ENCODE results near the gene PRKAG2.
"Not testable (repeated sequence)": the region's sequence is repeated elsewhere in the genome, so short reads cannot be mapped to it uniquely, and the experiment has no call there.

Gene PRKAG2

DNA sequence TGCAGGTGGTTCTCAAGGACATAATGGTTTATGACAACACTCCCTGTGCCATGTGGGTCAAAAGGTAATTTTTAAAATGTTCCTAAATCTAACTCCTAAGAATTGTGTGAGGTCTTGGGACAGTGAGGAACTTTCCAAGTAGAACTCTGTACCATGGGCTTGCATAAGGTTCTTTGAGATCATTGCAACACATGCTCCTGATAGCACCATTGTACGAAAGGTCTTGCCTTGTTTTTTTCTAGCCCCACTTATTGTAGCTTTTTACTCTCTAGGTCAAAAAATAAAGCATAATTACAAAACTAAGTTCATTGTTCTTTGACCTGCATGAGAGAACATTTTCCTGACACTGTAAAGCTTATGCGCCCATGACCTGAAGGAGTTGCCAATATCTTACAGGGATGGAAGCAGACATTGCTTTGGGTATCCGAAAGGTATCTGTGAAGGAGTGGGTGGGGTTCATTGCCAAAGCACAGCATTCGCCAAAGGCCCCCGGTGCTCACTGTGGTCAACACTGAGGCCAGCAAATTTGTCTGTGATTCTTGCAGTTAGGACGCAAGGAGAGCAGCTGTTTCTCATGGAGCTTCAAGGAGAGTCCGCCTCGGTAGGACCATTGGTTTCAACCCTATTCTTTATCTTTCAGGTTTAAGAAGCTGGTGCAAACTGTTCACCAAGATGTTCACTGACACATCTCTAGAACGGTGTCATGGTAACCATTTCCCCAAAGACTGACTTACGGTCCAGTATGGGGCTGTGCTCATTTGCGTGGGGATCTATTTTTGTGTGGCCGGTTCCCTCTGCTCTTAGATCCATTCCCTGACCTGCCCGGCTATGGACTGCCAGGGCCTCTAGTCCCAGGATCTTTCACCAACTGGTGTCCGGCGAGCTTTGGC is 7.6 kb upstream of the PRKAG2 start:
- DNase-seq (ENCODE audit: low read depth) = no peak

DNA sequence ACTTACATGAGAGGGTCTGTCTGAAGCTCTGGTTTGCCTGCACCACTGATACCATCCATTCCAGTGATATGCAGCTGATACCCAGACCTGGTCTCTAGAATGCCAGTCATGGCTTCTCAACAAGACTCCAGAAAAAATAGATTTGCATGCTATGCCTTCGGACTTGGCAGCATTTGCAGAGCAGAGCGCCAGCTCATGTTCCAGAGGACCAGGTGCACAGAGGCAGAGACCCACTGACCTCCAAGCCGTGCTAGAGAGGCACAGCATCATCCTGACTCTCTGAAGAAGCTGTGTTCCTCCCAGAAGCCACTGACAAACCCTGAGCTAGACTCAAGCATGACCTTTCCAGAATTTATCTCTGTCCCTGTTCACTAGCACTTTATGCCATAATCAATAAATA is 6.9 kb upstream of the PRKAG2 start:
- DNase-seq (ENCODE audit: low read depth) = no peak

DNA sequence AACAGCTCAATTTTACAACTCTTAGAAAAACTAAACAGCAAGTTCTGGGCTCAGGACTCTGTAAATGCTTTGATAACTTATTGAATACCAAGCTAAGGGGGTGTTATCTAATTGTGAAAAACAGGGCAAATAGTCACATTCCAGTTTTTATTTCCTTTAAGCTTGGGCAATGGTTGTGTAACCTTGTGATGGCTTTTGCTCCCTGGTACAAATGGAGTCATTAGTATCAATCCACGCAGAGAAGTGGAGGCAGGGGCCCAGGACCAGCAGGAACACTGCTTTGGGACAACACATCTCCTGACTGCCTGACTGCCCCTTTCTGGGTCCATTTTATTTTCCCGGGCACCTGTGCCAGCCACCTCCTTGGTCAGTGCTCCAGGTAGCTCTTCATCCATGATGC is 5.8 kb upstream of the PRKAG2 start:
- DNase-seq (ENCODE audit: low read depth) = no peak

DNA sequence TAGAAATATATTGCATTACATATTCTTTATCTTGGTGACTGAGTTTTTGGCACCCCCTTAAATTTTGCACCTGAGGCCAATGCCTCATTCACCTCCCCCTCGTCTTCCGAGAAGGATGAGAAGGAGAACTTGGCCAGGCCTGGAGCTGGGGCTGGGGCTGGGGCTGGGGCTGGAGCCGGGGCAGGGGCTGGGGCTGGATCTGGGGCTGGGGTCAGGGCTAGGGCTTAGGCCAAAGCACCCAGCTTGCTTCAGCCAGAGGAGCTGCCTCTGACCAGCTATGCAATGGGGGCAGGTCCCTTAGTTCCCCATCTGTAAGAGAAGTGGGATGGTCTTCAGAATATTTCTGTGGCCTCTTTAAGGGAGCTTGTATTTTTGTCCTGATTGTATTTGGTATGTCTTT is 3.8 kb upstream of the PRKAG2 start:
- DNase-seq (ENCODE audit: low read depth) = no peak

DNA sequence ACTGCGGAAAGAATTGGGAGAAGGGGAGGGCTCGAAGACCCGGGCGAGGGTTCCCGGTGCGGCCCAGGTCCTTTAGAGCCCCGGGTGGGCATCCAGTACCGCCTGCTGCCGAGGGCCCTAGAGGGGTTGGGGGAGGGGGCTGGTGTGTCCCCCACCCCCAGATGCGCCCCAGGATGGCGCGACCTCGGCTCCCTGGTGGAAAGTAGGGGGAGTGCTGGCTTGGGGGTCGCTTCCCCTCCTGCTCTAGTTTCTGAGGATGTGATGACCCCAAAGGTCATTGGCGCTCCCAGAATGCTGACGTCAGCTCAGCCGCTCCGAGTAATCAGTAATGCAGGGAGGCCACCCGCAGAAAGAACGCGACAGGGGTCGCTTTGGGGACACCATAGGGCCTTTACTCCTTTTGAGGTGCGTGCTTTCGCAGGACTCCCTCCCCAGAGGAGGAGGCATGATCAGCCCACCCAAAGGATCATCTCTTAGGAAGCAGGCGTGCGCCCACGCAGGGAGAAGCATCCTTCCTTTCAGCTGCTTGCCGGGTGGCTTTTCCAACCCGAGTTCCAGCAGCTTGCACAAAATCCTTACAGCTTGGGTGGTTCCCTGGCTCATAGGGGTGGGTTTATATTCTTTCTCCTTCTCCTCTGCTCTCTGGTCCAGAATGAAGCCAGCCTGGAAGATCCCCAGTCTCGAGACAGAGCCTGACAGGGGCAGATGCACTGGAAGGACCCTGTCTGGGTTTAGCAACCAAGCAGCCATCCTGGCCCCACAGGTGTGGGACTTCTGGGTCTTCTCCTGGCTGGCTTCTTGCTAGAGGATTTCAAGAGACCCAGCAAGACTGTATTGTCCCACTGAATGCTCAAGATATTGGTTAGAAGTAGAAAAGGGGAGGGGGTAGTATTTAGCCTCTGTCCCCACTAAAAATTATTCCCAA is 1.3 kb upstream of the PRKAG2 start:
- no peak for DNase-seq (ENCODE audit: low read depth)

DNA sequence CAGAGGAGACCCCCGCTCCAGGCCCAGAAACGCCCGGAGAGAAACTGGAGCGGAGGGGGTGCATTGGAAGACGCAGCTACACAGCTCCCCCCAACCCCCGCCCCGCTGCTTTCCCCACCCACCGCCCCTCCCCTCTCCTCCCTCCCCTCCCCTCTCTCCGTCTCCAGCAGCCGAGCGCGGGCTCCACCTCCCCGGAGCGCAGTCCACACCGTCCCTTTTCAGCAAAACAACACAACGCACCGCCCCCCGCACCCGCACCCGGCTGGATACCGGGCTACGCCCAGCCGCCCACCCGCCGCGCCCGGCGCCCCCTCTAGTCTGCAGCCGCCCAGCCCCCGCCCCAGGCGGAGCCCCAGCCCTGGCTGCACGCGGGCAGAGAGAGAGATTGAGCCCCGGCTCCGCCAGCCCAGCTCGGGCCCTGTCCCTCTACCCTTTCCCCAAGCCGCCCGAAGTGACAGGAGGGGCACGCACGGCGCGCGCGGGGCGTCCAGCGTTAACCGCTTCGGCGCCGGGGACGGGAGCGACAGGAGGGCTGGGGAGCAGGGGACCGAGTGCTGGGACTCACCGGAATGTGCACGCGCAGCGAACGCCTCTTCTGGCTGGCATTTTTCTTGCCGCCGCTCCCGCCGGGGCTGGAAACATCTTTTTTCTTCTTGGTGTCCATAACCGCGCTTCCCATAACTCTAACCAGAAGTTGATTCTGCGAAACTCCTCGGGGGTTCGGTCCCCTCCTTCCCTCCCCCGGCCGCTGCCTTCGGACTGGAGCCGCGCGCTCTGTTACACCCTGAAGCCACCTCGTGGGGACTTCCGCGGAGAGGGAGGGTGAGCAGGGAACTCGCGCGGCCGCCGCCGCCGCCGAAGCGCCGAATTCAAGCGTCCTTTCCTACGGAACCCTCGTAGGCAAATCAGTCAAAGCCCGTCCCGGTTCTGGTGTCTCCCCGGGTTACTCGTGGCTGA is 695 bp downstream of the PRKAG2 start:
- peak; percentile 57 for DNase-seq (ENCODE audit: low read depth)

DNA sequence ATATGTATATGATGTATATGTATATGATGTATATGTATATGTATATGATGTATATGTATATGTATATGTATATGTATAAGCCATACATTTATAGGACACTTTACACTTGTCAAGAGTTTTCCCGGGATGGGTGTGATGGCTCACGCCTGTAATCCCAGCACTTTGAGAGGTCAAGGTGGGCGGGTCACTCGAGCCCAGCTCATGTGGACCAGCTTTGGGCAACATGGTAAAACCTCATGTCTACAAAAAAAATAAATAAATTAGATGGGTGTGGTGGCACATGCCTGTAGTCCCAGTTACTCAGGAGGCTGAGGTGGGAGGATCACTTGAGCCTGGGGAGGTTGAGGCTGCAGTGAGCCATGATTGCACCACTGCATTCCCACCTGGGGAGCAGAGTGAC is 2.4 kb downstream of the PRKAG2 start:
- DNase-seq (ENCODE audit: low read depth) = not testable (repeated sequence)

DNA sequence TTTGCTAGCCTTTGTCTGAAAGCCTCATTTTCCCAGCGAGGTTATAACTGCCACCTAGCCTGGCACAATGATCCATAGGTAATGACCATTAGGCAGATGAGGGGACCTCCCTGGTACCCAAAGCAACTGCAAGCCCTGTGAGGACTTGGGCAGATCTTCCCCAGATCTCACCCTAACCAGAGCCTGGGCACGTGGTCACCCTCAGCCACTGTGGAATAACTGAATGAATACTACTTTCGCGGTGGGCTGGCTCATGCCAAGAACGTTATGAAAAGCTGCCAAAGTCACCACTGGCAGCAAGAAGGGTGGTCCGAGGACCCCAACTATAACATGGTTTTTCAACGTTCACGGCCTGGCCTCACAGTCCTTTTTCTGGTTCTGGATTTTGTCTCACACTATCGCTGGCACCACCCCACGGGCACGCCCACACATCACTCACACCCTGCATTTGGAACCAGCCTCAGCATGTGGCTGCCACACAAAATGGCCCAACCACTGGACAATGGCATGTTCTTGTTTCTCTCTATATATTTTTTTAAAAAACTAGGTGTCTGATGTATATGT is 3.4 kb downstream of the PRKAG2 start:
- no peak for DNase-seq (ENCODE audit: low read depth)

DNA sequence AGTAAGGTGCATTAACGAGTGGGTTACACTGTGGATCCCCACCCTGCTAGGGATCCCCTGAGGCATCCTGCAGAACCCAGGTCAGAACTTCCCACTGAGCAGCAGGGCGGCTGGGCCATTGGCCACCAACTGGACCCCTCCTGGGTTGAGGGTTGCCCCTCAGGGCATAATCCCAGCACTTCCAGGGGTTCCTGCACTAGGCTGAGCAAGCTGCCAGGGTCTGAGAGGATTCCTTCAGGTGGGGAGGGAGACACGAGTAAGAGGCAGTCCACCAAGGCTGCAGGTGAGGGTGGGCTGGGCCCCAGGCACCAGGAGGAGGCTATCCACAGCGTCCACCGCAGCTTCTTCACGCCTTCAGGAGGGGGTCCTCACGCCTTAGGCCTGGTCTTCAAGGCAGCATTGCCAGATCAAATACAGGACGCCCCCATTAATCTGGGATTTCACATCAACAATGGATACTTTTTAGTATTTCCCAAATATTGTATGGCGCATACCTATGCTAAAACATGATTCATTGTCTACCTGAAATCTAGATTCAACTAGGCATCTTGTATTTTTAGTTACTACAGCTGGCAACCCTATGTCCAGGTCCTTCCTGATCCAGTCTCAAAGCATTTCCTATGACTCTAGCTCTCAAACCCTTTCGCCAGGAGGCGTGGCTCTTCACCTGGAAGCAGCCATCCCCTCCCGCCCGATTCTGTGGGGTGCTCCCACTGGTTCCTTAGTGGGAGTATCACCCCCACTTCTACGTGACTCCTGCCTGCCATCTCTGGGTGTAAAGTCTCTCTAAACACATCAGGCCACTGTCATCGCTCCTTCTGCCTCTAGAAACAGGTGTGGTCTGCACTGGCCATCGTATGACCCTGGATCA is 4.1 kb downstream of the PRKAG2 start:
- DNase-seq (ENCODE audit: low read depth) = no peak

DNA sequence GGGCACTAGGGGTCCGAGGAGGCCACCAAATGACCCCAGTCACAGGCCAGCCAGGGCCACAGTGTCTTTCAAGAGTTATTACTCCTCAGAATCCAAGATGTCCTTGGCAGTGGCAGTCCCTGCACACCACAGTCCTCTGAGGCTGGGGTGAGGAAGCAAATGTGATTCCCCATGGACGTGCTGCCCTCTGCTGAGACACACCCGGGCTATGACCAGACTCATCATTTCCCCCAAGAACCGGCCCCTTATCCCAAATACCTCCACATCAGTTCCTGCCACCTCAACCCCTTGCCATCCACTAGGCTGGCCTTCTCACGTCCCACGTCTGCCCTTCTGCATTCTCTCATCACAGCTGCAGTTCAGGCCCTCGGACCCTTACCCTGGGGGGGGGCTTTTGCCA is 5.0 kb downstream of the PRKAG2 start:
- no peak for DNase-seq (ENCODE audit: low read depth)

DNA sequence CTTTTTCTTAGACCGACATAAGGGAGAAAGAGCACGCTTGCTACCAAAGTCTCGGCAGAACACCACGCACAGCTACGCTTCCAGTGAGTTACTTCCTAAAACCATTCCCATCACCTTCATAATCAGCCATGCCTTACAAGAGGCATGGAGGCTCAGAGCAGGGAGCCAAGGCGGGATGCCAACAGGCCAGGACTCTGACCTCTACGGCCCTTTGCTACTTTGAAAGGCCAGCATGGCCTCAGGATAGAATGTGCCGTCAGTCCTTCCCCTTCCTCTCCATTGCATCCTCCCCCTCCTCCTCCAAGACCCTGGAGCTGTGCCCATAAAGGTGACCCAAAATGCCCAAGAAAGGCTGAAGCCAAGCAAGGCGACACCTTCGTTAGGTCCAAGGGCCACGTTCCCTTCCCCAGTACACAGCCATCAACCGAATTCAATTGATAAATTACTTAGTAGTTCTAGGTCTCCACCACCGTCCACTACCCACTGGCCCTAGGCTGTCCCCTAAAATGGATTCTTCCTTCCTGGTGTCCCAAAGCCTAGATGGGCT is 5.7 kb downstream of the PRKAG2 start:
- no peak for DNase-seq (ENCODE audit: low read depth)

DNA sequence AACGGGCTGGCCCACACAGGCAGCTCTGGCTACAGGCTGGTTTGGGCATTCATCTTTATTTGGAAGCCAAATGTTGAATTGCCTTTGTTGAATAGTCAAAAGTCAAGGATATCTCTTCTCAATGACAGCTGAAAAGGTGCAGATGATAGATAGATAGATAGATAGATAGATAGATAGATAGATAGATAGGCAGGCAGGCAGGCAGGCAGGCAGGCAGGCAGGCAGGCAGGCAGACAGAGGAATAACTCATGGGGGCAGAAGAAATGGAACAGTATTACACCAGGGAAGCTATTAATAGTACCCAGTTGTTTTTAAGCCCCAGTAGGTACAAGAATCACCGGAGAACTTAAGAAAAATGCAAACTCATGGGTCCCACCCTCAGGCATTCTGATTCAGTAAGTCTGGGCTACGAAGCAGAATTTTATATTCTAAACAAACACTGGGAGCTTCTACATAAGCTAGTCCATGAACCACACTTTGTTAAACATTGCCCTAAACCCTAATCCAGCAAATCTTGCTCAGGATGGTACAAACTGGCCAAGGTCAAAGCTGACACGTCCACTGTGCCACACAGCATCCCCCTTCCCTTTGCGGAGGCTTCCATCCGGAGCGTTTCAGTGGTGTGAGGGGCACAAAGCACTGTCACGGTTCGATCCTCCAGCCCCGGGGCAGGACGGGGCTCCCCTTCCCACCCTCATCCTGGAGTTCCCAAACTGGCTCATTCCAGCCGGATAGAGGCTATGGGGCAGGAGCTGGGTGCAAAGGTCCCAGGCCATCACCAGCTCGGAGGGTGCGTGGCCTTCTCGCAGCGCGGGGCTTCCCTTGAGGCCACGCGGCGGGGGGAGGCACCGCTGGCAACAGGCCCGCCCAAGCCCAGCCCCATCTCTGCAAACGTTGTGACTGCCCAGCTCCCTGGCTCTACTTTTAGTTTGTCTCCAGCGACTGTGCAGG is 6.7 kb downstream of the PRKAG2 start:
- no peak for DNase-seq (ENCODE audit: low read depth)

DNA sequence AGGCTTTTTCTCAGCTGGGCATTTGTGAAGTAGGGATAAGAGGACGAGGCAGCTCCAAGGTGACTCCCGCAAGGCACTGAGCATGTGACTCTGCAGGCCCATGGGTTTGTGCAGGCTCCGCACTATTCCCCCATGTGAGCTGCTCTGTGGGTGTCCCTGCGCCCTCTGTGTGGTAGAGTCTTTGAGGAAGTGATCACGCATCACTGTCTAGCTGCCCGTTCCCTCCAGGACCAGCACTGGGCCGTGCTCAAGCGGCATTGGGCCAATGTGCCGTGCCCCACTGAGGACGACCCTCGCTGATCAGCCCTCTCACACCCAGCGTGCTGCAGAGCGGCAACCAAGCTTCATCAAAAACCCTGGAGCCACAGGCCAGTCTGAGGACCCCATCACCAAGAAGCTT is 7.5 kb downstream of the PRKAG2 start:
- no peak for DNase-seq (ENCODE audit: low read depth)

DNA sequence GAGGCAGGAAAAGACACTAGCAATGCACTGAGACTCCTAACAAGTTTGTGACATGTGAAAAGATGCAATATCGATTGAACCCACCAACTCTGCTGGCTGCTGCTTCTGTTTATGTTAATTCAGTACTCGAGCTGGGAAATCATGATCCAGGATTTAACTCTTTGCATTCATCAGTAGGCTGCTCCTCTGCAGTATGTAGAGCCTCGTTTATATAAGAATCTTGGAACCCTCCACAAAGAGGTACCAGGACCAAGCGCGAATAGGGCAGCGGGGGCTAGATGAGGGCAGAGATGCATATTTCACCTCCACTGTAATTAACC is 7.8 kb downstream of the PRKAG2 start:
- DNase-seq (ENCODE audit: low read depth) = no peak

DNA sequence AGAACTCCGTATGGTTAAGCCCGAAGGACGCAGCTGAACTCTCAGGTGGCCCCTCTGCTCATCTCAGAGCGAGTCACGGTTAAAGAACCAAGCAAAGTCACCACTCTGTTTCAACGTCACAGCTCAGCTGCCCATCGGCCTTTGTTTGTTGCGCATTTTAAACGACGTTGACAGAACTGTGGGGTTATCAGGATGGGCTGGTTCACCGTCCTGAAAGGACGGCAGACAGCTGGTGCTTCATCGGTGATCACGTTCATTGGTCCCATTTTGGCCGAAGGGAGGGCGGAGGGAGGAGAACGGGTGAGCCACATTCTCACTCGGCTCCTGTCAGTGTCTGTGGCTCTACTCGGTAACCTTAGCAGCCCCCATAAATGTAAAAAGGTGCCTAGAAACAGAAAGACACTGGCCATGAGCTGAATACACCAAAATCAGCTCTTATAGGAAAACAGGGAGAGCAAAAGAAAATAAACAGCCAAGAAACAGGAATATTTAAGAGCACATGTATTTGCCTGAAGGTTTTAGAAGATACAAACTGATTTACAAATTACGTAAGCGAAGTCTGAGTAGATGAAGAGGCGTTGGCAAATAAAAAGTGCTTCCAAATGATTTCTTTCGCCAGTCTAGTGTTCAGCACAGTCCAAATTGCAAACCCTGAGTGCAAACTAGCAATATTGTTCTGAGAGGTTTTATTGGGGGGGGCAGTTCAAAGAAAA is 8.4 kb downstream of the PRKAG2 start:
- DNase-seq (ENCODE audit: low read depth) = no peak

DNA sequence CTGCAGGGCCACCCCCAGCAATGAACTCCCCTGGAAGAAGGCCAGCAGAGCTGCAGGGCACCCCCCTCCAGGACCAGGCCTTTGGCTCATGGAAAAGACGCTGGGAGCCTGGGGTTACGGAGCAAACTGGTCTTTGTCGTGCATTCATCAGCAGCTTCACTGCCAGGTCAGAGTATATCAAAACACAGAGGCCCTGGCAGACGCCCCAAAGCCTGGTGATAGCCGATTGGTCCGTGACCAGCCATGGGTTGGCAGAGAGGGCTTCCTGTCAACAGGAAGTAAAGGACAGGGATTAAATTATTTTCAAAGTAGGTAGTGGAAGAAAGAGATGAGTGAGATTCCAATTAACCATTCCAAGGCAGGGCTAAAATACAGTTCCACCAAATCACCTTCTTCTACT is 9.0 kb downstream of the PRKAG2 start:
- no peak for DNase-seq (ENCODE audit: low read depth)

DNA sequence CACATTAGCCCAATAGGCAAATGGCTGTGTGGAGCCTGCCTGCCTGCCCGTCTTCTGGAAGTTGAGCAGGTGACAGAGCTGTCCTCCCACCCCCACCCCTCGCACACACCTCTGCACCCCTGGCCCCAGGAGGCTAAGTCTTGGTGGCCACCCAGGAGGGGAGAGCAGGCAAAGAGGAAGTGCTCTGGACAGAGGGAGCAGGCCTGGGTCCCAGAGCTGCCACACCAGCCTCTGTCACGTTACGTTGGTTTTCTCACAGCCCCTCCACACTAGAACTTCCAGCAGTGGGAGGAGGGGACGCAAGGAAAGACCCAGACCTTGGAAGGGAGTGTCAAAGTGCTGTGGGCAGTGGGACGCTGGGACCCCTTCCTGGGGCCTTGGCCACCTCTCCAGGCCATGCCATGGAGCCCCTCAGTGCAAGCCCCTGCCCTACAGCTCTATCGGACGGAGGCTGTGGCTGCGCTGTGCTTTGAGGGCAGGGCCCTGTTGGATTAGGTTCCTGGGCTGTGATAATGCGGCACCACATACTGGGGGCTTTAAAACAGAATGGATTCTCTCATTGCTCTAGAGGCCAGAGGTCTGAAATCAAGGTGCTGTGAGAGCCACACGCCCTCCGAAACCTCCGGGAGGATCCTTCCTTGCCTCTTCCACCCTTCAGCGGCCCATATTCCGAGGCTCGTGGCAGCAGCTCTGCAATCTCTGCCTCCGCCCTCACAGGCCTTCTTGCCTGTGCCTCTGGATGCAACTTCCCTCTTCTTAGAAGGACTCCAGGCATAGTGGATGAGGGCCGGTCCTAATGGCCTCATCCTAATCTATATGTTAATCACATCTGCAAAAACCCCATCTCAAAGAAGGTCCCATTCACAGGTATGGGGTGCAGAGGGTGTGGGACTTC is 9.9 kb downstream of the PRKAG2 start:
- no peak for DNase-seq (ENCODE audit: low read depth)

DNA sequence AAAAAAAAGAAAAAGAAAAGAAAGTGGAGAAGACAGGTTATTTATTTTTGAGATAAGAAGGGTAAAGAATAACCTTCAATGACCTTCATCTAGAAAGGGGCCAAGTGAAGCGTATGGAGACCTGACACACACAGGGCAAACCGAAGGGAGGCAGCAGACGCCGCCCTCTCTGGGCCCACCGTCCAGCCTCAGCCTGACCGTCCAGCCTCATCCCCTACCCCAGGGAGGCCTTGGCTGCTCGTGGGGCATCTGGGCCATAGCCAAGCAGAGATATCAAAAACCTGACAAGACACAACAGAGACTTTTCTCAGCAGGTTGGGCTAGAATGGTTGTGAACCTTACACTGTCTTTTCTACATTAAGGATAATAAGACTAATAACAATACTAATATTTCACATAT is 10.9 kb downstream of the PRKAG2 start:
- no peak for DNase-seq (ENCODE audit: low read depth)
